Ishikawa (cell line): Measurements from ENCODE around the gene PXDC1.

ENCODE experiments used
- RAD21 ChIP-seq: IDR thresholded peaks from 2 replicates; pipeline ENCODE4 v1.6.1; 2012; ENCODE audit warnings: low read depth
- ZBTB7A ChIP-seq: IDR thresholded peaks from 2 replicates; pipeline ENCODE4 v1.6.1; 2012; ENCODE audit warnings: low read depth

DNA sequence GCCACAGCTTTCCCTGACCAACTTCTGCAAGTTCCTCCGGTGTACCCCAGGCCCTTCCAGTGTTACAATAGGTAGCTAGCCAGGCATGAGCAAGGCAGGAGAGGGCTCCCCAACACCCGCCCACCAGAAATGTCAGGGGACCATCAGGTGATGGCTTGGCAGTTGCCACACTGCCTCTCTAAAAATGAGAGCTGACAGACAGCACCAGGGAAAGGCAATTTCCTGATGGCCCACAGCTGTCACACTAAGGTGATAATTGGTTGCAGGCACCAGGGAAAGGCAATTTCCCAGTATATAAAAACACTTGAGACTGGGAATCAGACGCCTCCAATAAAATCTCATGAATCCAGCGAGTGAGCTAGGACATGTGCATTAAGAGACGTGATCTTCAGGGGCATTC is 49.9 kb downstream of the PXDC1 start:
- TF ChIP-seq ZBTB7A, result no peak
- TF ChIP-seq RAD21, result no peak
